Measurements from ENCODE around the gene RASAL1. TPM values are rescaled to one million over a fixed set of nuclear protein-coding genes. Genes with fewer than 3 reads are reported as not detected.

RASAL1 gene
- total RNA-seq, 1 experiment from 2014 or later, result not detected

- Histone ChIP-seq H3K9me3 (no peaks in the 10 kb centered on the region), H3K4me1 (no peaks in the 10 kb centered on the region), H3K27me3 (replicated peaks; ENCODE audit: control insufficient read depth, insufficient read depth, low read length) (no peaks in the 10 kb centered on the region), H3K36me3 (ENCODE audit: control insufficient read depth, insufficient read depth, low read length) (no peaks in the 10 kb centered on the region), H3K4me3 (ENCODE audit: low read depth, low read length) (no peak overlapping the region)
- Mint-ChIP-seq H3K4me3 (ENCODE audit: unreplicated experiment) (no peak overlapping the region), H3K4me1 (ENCODE audit: low read depth, unreplicated experiment) (peaks cover under 1% of the 10 kb centered on the region), H3K9me3 (ENCODE audit: unreplicated experiment) (no peaks in the 10 kb centered on the region), H3K27ac (ENCODE audit: unreplicated experiment) (no peak overlapping the region), H3K27me3 (ENCODE audit: insufficient read depth, unreplicated experiment) (peaks cover 12% of the 10 kb centered on the region), H3K36me3 (ENCODE audit: insufficient read depth, unreplicated experiment) (no peaks in the 10 kb centered on the region)
- POLR2A ChIA-PET, result no interaction called here
- BruUV-seq (replicated peaks), result no TSS peak
- CTCF ChIA-PET, result no interaction called here
- intact Hi-C loops (cut with micrococcal nuclease; ENCODE audit: unreplicated experiment), result no loop called here
- no peak for DNase-seq
- no peak for TF ChIP-seq CTCF (IDR thresholded peaks at IDR 0.05; ENCODE audit: insufficient read depth in 1 of 2, low read depth in 1 of 2, low read length in 1 of 2, severe bottlenecking in 1 of 2, unreplicated experiment in 1 of 2)
Observed at GRCh38 chr12:113077057-113077858, 58.3 kb downstream of the RASAL1 start.

- no peak overlapping the region for H3K4me3 Mint-ChIP-seq (ENCODE audit: unreplicated experiment)
- no TSS peak for BruUV-seq (replicated peaks)
- DNase-seq, result no peak
- H3K4me1 Mint-ChIP-seq (ENCODE audit: low read depth, unreplicated experiment), result peaks cover 6% of the 10 kb centered on the region
- no peaks in the 10 kb centered on the region for H3K9me3 Mint-ChIP-seq (ENCODE audit: unreplicated experiment)
- CTCF ChIA-PET, result no interaction called here
- Histone ChIP-seq H3K27me3 (replicated peaks; ENCODE audit: control insufficient read depth, insufficient read depth, low read length) (no peaks in the 10 kb centered on the region), H3K4me1 (no peaks in the 10 kb centered on the region), H3K4me3 (ENCODE audit: low read depth, low read length) (no peak overlapping the region), H3K9me3 (no peaks in the 10 kb centered on the region), H3K36me3 (ENCODE audit: control insufficient read depth, insufficient read depth, low read length) (no peaks in the 10 kb centered on the region)
- H3K27ac Mint-ChIP-seq (ENCODE audit: unreplicated experiment), result no peak overlapping the region
- intact Hi-C loops (cut with micrococcal nuclease; ENCODE audit: unreplicated experiment), result no loop called here
- no peak for TF ChIP-seq CTCF (IDR thresholded peaks at IDR 0.05; ENCODE audit: insufficient read depth in 1 of 2, low read depth in 1 of 2, low read length in 1 of 2, severe bottlenecking in 1 of 2, unreplicated experiment in 1 of 2)
- H3K36me3 Mint-ChIP-seq (ENCODE audit: insufficient read depth, unreplicated experiment), result no peaks in the 10 kb centered on the region
- H3K27me3 Mint-ChIP-seq (ENCODE audit: insufficient read depth, unreplicated experiment), result peaks cover 9% of the 10 kb centered on the region
- POLR2A ChIA-PET, result no interaction called here
Observed at GRCh38 chr12:113075137-113075683, 60.4 kb downstream of the RASAL1 start.

GRCh38 chr12:113073586-113073985 is 62.0 kb downstream of the RASAL1 start:
- Mint-ChIP-seq H3K36me3 (ENCODE audit: insufficient read depth, unreplicated experiment) (no peaks in the 10 kb centered on the region), H3K4me3 (ENCODE audit: unreplicated experiment) (no peak overlapping the region), H3K4me1 (ENCODE audit: low read depth, unreplicated experiment) (peaks cover 6% of the 10 kb centered on the region), H3K27me3 (ENCODE audit: insufficient read depth, unreplicated experiment) (peaks cover 9% of the 10 kb centered on the region), H3K9me3 (ENCODE audit: unreplicated experiment) (no peaks in the 10 kb centered on the region), H3K27ac (ENCODE audit: unreplicated experiment) (no peak overlapping the region)
- no TSS peak for BruUV-seq (replicated peaks)
- ChIA-PET POLR2A (no interaction called here), CTCF (no interaction called here)
- TF ChIP-seq CTCF (IDR thresholded peaks at IDR 0.05; ENCODE audit: insufficient read depth in 1 of 2, low read depth in 1 of 2, low read length in 1 of 2, severe bottlenecking in 1 of 2, unreplicated experiment in 1 of 2), result no peak
- DNase-seq, result no peak
- H3K4me1 ChIP-seq, result no peaks in the 10 kb centered on the region
- intact Hi-C loops (cut with micrococcal nuclease; ENCODE audit: unreplicated experiment), result no loop called here
- H3K9me3 ChIP-seq, result no peaks in the 10 kb centered on the region
- H3K36me3 ChIP-seq (ENCODE audit: control insufficient read depth, insufficient read depth, low read length), result no peaks in the 10 kb centered on the region
- no peaks in the 10 kb centered on the region for H3K27me3 ChIP-seq (replicated peaks; ENCODE audit: control insufficient read depth, insufficient read depth, low read length)
- no peak overlapping the region for H3K4me3 ChIP-seq (ENCODE audit: low read depth, low read length)

Measured in Caco-2 (cell line).